Cardiac muscle cell (in vitro differentiated cells and primary cell): ENCODE results near the gene ERBB4. TPM values are rescaled to one million over a fixed set of nuclear protein-coding genes. Genes with fewer than 3 reads are reported as not detected.

Experiments used
- DNase-seq, 2 donors: peaks; one replicate each; pipeline versions ENCODE4 v3.0.0 to v3.0.0-alpha.2; 2010 to 2017; ENCODE audit warnings: low read depth in 1 of 2, low spot score in 1 of 2
- H3K27ac ChIP-seq: fragments of 200-600 bp; sonication (generic); 2 replicates; pipeline ENCODE4 v1.5.1; 2016
- H3K27me3 ChIP-seq: fragments of 200-600 bp; sonication (generic); 2 replicates; pipeline ENCODE4 v1.6.0; 2016; ENCODE audit warnings: control low read depth
- H3K36me3 ChIP-seq: fragments of 200-600 bp; sonication (generic); 2 replicates; pipeline ENCODE4 v1.5.1; 2016; ENCODE audit warnings: control low read depth
- H3K4me1 ChIP-seq: fragments of 200-600 bp; sonication (generic); 2 replicates; pipeline ENCODE4 v1.8.1; 2017; ENCODE audit warnings: low read depth, mild to moderate bottlenecking, mixed run types
- H3K4me3 ChIP-seq: fragments of 200-600 bp; sonication (generic); 2 replicates; pipeline ENCODE4 v1.5.1; 2016; ENCODE audit warnings: mild to moderate bottlenecking
- H3K9me3 ChIP-seq: fragments of 200-600 bp; sonication (generic); 2 replicates; pipeline ENCODE4 v1.5.1; 2017; ENCODE audit warnings: low read depth, mild to moderate bottlenecking, control low read depth
- polyA plus RNA-seq: library from polyadenylated mRNA; unstranded; fragments of >200 nt; fragmentation: Nextera tagmentation; extraction: Ambion mirVana; gene quantifications from 2 replicates; pipeline ENCODE4 v1.2.1, GENCODE V29; 2016
- total RNA-seq: library from RNA; depleted of rRNA; stranded (reverse); fragments of >200 nt; gene quantifications from 2 replicates; pipeline ENCODE4 v1.2.3, GENCODE V29; 2016
- TF ChIP-seq, protein P1 (sequence below): IDR thresholded peaks from 2 replicates; pipeline ENCODE4 v1.5.1; 2012; ENCODE audit warnings: low read depth, mild to moderate bottlenecking, low read length

ERBB4 gene
- total and polyA plus RNA-seq, 2 experiments from 2014 or later: 38.1 to 42.1 TPM

DNA sequence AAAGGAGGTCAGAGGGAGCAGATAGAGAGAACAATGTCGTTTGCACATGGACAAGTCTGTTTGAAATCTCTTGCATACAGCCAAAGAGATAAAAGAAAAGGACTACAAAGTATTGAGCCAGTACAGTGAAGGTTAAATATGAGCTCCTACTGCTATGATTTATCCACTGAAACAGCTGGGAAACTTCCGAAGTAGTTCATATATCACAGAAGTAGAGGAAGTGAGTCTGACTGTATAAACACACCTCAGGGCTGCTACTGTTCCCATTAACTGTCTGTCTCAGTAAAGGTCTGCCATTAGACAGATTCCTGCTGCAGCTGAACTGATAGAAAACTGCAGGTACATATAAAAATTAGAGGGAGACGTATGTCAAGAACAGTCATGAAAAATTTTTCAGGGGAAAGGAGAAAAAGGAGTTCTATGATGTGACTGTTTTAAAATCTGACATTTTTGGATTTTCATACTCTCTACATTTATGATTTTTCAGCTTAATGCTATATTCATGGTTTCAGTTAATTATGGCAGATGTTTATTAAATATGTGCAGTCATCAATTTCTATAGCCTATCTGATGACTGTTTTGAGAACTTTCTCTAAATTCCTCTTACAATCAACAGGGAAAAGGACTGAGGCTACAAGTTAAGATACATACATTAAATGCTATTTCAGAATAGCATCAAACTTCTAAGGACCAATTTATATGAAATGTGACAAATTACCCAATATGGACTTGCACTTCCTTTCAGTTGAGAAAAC is 364.7 kb downstream of the ERBB4 start:
- no peaks in the 10 kb centered on the region for H3K27me3 ChIP-seq
- DNase-seq: no peak
- H3K27ac ChIP-seq: peak overlapping the region; percentile 51
- H3K4me3 ChIP-seq: no peak overlapping the region
- H3K9me3 ChIP-seq: no peaks in the 10 kb centered on the region
- TF ChIP-seq, protein P1, sequence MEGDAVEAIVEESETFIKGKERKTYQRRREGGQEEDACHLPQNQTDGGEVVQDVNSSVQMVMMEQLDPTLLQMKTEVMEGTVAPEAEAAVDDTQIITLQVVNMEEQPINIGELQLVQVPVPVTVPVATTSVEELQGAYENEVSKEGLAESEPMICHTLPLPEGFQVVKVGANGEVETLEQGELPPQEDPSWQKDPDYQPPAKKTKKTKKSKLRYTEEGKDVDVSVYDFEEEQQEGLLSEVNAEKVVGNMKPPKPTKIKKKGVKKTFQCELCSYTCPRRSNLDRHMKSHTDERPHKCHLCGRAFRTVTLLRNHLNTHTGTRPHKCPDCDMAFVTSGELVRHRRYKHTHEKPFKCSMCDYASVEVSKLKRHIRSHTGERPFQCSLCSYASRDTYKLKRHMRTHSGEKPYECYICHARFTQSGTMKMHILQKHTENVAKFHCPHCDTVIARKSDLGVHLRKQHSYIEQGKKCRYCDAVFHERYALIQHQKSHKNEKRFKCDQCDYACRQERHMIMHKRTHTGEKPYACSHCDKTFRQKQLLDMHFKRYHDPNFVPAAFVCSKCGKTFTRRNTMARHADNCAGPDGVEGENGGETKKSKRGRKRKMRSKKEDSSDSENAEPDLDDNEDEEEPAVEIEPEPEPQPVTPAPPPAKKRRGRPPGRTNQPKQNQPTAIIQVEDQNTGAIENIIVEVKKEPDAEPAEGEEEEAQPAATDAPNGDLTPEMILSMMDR: no peak
- H3K4me1 ChIP-seq: peaks cover 23% of the 10 kb centered on the region
- H3K36me3 ChIP-seq: no peaks in the 10 kb centered on the region

- TF ChIP-seq, protein P1: no peak
- H3K27me3 ChIP-seq: no peaks in the 10 kb centered on the region
- H3K4me3 ChIP-seq: no peak overlapping the region
These were observed 365.3 kb downstream of the ERBB4 start for GRCh38 chr2:212173331-212173730.

GRCh38 chr2:212170382-212170781 is 368.2 kb downstream of the ERBB4 start:
- no peak overlapping the region for H3K4me3 ChIP-seq

More at GRCh38 chr2:212173331-212173730, 365.3 kb downstream of the ERBB4 start:
- DNase-seq: no peak
- Histone ChIP-seq H3K36me3 (no peaks in the 10 kb centered on the region), H3K27ac (peak overlapping the region; percentile 51), H3K4me1 (peaks cover 23% of the 10 kb centered on the region), H3K9me3 (no peaks in the 10 kb centered on the region)

DNA sequence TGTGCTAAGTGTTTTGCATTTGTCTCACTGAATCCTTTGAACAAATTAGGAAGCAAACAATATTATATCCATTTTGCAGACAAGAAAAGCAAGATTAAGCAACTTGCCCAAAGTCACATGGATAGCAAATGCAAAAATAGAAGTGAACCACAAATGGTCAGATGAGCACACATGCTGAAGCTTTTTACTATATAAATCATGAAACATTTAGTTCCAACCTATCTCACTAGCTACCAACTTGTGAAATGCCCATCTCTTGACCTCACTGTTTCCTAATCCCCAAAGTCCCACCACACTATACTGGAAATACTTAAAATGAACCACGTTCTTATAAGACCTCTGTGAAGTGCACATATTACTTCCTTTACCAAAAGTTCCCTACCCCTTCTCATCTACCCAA is 380.5 kb downstream of the ERBB4 start:
- peaks cover 25% of the 10 kb centered on the region for H3K4me1 ChIP-seq
- no peaks in the 10 kb centered on the region for H3K36me3 ChIP-seq
- no peak for DNase-seq
- TF ChIP-seq, protein P1: no peak
- no peaks in the 10 kb centered on the region for H3K9me3 ChIP-seq
- H3K27me3 ChIP-seq: no peaks in the 10 kb centered on the region
- no peak overlapping the region for H3K4me3 ChIP-seq
- no peak overlapping the region for H3K27ac ChIP-seq

More at GRCh38 chr2:212170382-212170781, 368.2 kb downstream of the ERBB4 start:
- TF ChIP-seq, protein P1: no peak
- Histone ChIP-seq H3K9me3 (no peaks in the 10 kb centered on the region), H3K27ac (no peak overlapping the region), H3K4me1 (peaks cover 10% of the 10 kb centered on the region), H3K36me3 (no peaks in the 10 kb centered on the region), H3K27me3 (no peaks in the 10 kb centered on the region)
- no peak for DNase-seq

- DNase-seq: no peak
- no peak overlapping the region for H3K4me3 ChIP-seq
- H3K27ac ChIP-seq: peak overlapping the region; percentile 27
- no peaks in the 10 kb centered on the region for H3K27me3 ChIP-seq
- no peaks in the 10 kb centered on the region for H3K36me3 ChIP-seq
- no peaks in the 10 kb centered on the region for H3K9me3 ChIP-seq
- H3K4me1 ChIP-seq: peaks cover 25% of the 10 kb centered on the region
- TF ChIP-seq, protein P1: no peak
These were observed 381.6 kb downstream of the ERBB4 start for GRCh38 chr2:212157012-212157411.
